Keratinocyte (primary cell): ENCODE measurements around the gene INTU. TPM values are rescaled to one million over a fixed set of nuclear protein-coding genes. Genes with fewer than 3 reads are reported as not detected.

Source experiments
- DNase-seq: peaks from one replicate; pipeline ENCODE4 v3.0.0-alpha.2; 2011; ENCODE audit warnings: low read depth, missing footprints, low spot score
- FAIRE-seq: peaks from 2 replicates; lab custom pipeline; 2011; peaks lifted over from hg19 to GRCh38; lab: Jason Lieb, UNC
- H2AFZ ChIP-seq: 2 replicates; pipeline ENCODE4 v1.6.0; 2012; ENCODE audit warnings: low read length, control low read depth, inconsistent platforms; ENCODE audit not compliant: control insufficient read depth
- H3K27ac ChIP-seq: 2 replicates; pipeline ENCODE4 v1.5.1; 2011; ENCODE audit warnings: low read length; ENCODE audit not compliant: control insufficient read depth, insufficient read depth
- H3K27me3 ChIP-seq: 3 replicates; pipeline ENCODE4 v1.6.0; 2011; ENCODE audit warnings: low read length; ENCODE audit not compliant: control insufficient read depth, insufficient read depth; ENCODE audit errors: extremely low read depth
- H3K36me3 ChIP-seq, 2 experiments: 2 replicates in 1 of 2; 3 replicates in 1 of 2; pipeline ENCODE4 v1.5.1; 2011; ENCODE audit warnings: low read length in 2 of 2, mild to moderate bottlenecking in 1 of 2; ENCODE audit not compliant: control insufficient read depth in 2 of 2, insufficient read depth in 2 of 2; ENCODE audit errors: extremely low read depth in 1 of 2
- H3K4me1 ChIP-seq: 3 replicates; pipeline ENCODE4 v1.5.1; 2011; ENCODE audit warnings: low read length; ENCODE audit not compliant: control insufficient read depth, insufficient read depth; ENCODE audit errors: extremely low read depth
- H3K4me2 ChIP-seq: 3 replicates; pipeline ENCODE4 v1.6.0; 2011; ENCODE audit warnings: low read depth, low read length; ENCODE audit not compliant: control insufficient read depth, insufficient read depth; ENCODE audit errors: extremely low read depth
- H3K4me3 ChIP-seq, 3 experiments: fragments of 200-600 bp in 1 of 3; sonication (generic) in 1 of 3; 2 replicates in 2 of 3; 3 replicates in 1 of 3; pipeline ENCODE4 v1.5.1; 2011 to 2016; ENCODE audit warnings: low read length in 3 of 3, mild to moderate bottlenecking in 3 of 3, control low read depth in 2 of 3, inconsistent platforms in 1 of 3, low read depth in 1 of 3, mixed read lengths in 1 of 3, mixed run types in 1 of 3, moderate library complexity in 1 of 3; ENCODE audit not compliant: control insufficient read depth in 2 of 3, insufficient read depth in 2 of 3; ENCODE audit errors: extremely low read depth in 1 of 3
- H3K79me2 ChIP-seq: 2 replicates; pipeline ENCODE4 v1.6.0; 2012; ENCODE audit warnings: low read length; ENCODE audit not compliant: control insufficient read depth, insufficient read depth
- H3K9ac ChIP-seq: 3 replicates; pipeline ENCODE4 v1.6.0; 2011; ENCODE audit warnings: low read length; ENCODE audit not compliant: control insufficient read depth, insufficient read depth; ENCODE audit errors: extremely low read depth
- H3K9me1 ChIP-seq: 3 replicates; pipeline ENCODE4 v1.6.0; 2011; ENCODE audit warnings: low read length; ENCODE audit not compliant: control insufficient read depth, insufficient read depth; ENCODE audit errors: extremely low read depth
- H3K9me3 ChIP-seq: 2 replicates; pipeline ENCODE4 v1.5.1; 2012; ENCODE audit warnings: low read depth, low read length; ENCODE audit not compliant: control insufficient read depth
- H4K20me1 ChIP-seq: 3 replicates; pipeline ENCODE4 v1.6.0; 2011; ENCODE audit warnings: low read length; ENCODE audit not compliant: control insufficient read depth, insufficient read depth; ENCODE audit errors: extremely low read depth
- CTCF ChIP-seq, 3 experiments: IDR thresholded peaks in 1 of 3; conservative IDR thresholded peaks in 1 of 3; optimal IDR thresholded peaks in 1 of 3; 2 replicates in 2 of 3; 3 replicates in 1 of 3; pipeline versions ENCODE3 to v1.5.1; 2011; ENCODE audit warnings: low read length in 3 of 3, mild to moderate bottlenecking in 3 of 3, moderate library complexity in 2 of 3, control low read depth in 1 of 3, inconsistent platforms in 1 of 3; ENCODE audit not compliant: insufficient read depth in 2 of 3; ENCODE audit errors: extremely low read depth in 1 of 3
- EZH2 ChIP-seq: IDR thresholded peaks from one replicate; pipeline ENCODE4 v1.6.1; 2012; ENCODE audit warnings: inconsistent platforms, mild to moderate bottlenecking, low read length, moderate library complexity
- dilution Hi-C: fragments of 300-500 bp; cut with MboI; formaldehyde crosslinking; loops from one replicate; pipeline ENCODE4 v1.7.0; 2020; ENCODE audit warnings: low sequenced_read_pairs; ENCODE audit not compliant: extremely low pct_ligation_motif_present
- polyA plus RNA-seq, 5 experiments: library from polyadenylated mRNA; depleted of rRNA in 3 of 5; stranded (reverse) in 3 of 5; stranded (forward) in 1 of 5; unstranded in 1 of 5; fragments of >200 nt; gene quantifications; 1 replicate in 1 of 5; 2 replicates in 3 of 5; 3 replicates in 1 of 5; pipeline versions ENCODE4 v1.2.1 to v1.2.3, GENCODE V29; 2011 to 2012; ENCODE audit warnings: missing spikeins in 2 of 5, low read depth in 1 of 5, low replicate concordance in 1 of 5

The INTU gene
- polyA plus RNA-seq, 1 donor (not counting 4 experiments of a cell fraction or from before 2014, with no cell fraction given): 5.0 TPM

GRCh38 chr4:127660284-127660885 lies 27.6 kb downstream of the INTU start:
- FAIRE-seq: no peak
- Histone ChIP-seq H3K27ac (no peak overlapping the region), H3K4me3 (no peak overlapping the region), H3K36me3 (no peaks in the 10 kb centered on the region), H3K9ac (no peak overlapping the region), H3K9me3 (no peaks in the 10 kb centered on the region), H3K79me2 (no peaks in the 10 kb centered on the region), H3K4me1 (no peaks in the 10 kb centered on the region), H2AFZ (no peak overlapping the region), H3K4me2 (no peak overlapping the region), H3K27me3 (no peaks in the 10 kb centered on the region), H4K20me1 (no peaks in the 10 kb centered on the region), H3K9me1 (no peaks in the 10 kb centered on the region)
- DNase-seq: no peak
- dilution Hi-C loops: no loop called here
- no peak for TF ChIP-seq CTCF (optimal IDR thresholded peaks at IDR 0.05 in 1 of 3, IDR thresholded peaks at IDR 0.05 in 1 of 3, conservative IDR thresholded peaks at IDR 0.05 in 1 of 3; ENCODE audit: extremely low read depth in 1 of 3, insufficient read depth in 2 of 3, low read length in 3 of 3)
- no peak for TF ChIP-seq EZH2

- Histone ChIP-seq H3K4me1 (no peaks in the 10 kb centered on the region), H2AFZ (no peak overlapping the region), H3K4me3 (no peak overlapping the region), H4K20me1 (no peaks in the 10 kb centered on the region), H3K36me3 (no peaks in the 10 kb centered on the region), H3K4me2 (no peak overlapping the region), H3K79me2 (no peaks in the 10 kb centered on the region), H3K9me1 (no peaks in the 10 kb centered on the region), H3K27ac (no peak overlapping the region), H3K9me3 (no peaks in the 10 kb centered on the region), H3K9ac (no peak overlapping the region), H3K27me3 (no peaks in the 10 kb centered on the region)
- TF ChIP-seq EZH2 (no peak), CTCF (optimal IDR thresholded peaks at IDR 0.05 in 1 of 3, IDR thresholded peaks at IDR 0.05 in 1 of 3, conservative IDR thresholded peaks at IDR 0.05 in 1 of 3; ENCODE audit: extremely low read depth in 1 of 3, insufficient read depth in 2 of 3, low read length in 3 of 3) (no peak)
- no peak for FAIRE-seq
- dilution Hi-C loops: no loop called here
- DNase-seq: no peak
Measured at GRCh38 chr4:127667116-127667515, 34.4 kb downstream of the INTU start.
